ENCODE measurements around the gene DNAJC12.
"Not testable (repeated sequence)": the region's sequence is repeated elsewhere in the genome, so short reads cannot be mapped to it uniquely, and the experiment has no call there.

Gene DNAJC12

DNA sequence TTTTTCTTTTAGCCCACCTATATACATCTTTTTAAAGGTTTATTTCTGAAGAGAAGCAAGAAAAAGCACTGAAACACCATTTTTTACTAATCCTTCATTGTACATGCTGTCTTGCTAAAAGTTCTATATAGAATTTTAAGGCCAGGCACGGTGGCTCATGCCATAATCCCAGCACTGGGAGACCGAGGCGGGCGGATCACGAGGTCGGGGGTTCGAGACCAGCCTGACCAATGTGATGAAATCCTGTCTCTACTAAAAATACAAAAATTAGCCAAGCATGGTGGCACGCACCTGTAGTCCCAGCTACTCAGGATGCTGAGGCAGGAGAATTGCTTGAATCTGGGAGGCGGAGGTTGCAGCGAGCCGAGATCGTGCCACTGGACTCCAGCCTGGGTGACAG lies 1.5 kb upstream of the DNAJC12 start:
- DNase-seq = not testable (repeated sequence)

DNA sequence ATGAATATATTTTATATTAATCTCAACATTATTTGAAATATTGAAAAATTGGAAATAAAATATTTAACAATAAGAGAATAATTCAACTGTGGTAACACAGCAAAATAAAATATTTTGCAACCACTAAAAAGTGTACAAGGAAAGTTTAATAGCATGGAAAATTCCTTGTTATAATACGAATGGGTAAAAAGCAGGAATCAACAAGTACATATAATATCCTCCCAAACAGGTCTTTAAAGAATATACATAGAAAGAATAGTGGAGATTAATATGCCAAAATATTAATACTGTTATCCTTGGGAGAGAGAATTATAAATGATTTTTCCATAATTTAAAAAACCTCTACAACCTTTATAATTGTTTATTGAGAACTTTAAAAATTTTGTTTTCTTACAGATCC lies 1.0 kb downstream of the DNAJC12 start:
- DNase-seq = peak; percentile 40

- DNase-seq = peak; percentile 60
Observed at GRCh38 chr10:67836488-67836887, 1.5 kb downstream of the DNAJC12 start.

- peak; percentile 74 for DNase-seq
Observed at GRCh38 chr10:67835541-67836394, 2.2 kb downstream of the DNAJC12 start.

- no peak for DNase-seq
Observed at GRCh38 chr10:67834375-67834774, 3.6 kb downstream of the DNAJC12 start.

DNA sequence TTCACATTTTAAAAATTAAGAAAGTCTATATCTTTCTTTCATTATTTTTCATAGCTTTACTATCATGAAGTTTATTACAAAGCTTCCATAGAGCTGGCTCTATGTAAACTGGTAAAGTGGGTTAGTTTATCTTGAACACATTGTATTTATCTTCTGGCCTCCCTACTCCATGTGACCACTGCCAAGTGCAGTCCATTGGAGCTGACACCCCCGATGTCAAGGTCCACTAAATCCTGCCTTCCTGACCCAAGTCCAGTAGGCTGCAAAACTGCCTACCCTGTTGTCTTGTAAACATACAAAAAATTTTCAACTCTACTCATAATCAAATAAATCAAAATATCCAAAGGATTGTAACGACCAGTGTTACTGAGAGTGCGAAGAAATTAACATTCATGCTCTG lies 10.2 kb downstream of the DNAJC12 start:
- DNase-seq = no peak

GRCh38 chr10:67819768-67820204 lies 18.2 kb downstream of the DNAJC12 start:
- peak; percentile 98 for DNase-seq

DNA sequence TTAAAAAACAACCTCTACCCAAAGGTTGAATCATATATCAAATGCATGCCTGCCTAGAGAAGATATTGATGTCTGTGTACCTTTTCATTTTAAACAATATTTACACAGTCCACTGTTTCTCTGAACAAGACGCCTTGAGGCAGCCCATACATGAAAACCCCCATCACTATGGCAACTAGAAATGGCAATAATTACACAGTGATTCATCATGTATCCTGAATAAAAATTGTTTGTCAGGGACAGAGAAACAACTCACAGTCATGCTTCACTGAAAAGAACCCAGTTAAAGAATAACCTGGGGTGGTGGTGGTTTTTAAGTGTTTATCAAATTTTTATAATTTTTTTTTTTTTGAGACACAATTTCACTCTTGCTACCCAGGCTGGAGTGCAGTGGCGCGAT lies 19.7 kb downstream of the DNAJC12 start:
- DNase-seq = peak; percentile 99

DNA sequence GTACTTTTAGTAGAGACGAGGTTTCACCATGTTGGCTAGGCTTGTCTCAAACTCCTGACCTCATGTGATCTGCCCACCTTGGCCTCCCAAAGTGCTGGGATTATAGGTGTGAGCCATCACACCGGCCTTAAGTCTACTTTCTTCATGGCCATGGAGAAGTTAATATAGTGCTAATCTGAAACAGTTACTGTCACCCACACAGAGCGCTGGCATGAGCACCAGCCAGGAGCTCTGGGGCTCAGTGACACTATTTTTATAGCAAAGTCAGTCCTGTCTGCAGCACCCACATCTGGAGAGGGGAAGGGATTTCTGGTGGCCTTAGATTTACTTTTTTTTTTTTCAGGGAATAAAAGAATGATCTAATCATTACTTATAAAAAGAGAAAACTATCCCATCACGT lies 21.3 kb downstream of the DNAJC12 start:
- DNase-seq = peak; percentile 58

- peak; percentile 94 for DNase-seq
Observed at GRCh38 chr10:67815571-67816059, 22.4 kb downstream of the DNAJC12 start.

- no peak for DNase-seq
Observed at GRCh38 chr10:67812007-67812406, 26.0 kb downstream of the DNAJC12 start.

GRCh38 chr10:67809107-67809506 lies 28.9 kb downstream of the DNAJC12 start:
- no peak for DNase-seq

DNA sequence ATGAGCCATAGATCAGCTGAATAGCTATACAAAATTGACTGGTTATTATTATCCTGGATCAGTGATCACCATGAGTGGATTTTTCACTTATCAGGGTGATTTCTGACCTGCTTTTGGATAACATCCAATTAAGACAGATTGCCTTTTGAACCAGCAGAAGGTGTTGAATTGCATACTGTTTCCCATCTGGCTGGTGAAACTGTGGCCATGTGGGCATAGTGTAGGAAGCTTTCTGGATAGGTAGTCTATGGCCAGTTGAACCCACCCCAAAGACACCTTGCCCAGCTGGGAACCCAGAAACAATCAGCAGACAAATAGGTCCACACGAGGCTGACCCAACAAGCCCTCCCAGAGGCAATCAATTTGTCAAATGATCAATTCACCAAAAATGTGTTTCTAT lies 29.3 kb downstream of the DNAJC12 start:
- DNase-seq = no peak

DNA sequence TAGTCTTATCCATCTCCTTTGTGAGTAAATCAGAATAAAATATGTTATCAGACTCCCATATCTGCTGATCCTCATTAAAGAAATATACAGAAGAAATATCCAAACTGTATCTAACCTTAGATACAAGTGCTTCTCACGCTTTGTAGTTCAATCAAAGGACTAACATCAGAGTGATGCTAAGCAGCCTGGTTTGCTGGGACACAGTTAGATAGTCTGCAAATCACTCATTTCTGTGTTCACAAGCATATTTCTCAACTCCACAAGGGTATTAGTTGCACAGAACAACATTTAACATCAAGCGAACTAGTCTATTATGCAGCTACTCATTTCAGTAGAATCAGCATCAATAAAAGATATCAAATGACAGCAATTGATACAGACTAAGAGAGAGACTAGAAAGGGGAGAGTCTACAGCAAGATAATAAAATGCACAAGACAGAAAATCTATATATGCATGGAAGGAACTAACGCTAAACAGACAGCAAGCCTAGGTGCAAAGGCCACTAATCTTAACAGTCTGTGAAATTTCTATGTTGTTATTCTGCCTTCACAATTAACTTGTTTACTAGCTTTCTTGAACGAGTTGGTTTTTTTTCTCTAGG lies 30.0 kb downstream of the DNAJC12 start:
- DNase-seq = no peak

- peak; percentile 80 for DNase-seq
Observed at GRCh38 chr10:67804395-67804678, 33.7 kb downstream of the DNAJC12 start.

DNA sequence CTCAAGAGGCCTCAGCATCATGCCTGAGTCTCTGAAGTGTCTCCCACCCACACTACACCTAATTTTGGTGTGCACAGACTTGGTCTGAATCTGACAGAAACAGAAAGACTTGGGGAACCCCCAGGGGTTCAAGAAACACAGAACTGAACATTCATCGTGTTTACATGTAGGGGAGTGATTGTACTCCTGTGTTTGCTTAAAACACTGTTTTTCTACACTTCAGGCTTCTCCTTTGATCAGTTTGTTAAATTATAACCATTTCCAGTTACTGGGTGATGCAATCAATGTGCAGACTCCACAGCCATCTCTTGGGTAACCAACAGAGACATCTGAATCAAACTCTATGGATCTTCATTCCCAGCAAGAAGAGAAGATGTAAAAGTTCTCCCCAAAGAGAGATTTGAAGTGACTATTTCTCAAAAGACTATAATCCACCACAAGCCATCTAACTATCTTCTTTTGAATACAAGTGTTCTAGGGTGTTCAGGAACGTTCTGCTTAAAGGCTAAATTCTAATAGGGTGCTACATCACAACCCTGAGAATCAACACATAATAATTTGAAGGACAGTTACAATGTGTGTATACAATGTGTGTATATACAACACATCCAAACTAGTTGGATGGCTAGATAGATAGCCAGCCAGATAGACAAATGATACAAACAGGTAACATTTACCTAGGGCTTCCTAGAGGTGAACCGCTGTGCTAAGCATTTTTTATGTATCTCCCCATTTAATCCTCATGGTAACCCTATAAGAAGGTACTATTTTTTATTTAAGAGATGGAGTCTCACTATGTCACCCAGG lies 34.2 kb downstream of the DNAJC12 start:
- DNase-seq = peak; percentile 81

DNA sequence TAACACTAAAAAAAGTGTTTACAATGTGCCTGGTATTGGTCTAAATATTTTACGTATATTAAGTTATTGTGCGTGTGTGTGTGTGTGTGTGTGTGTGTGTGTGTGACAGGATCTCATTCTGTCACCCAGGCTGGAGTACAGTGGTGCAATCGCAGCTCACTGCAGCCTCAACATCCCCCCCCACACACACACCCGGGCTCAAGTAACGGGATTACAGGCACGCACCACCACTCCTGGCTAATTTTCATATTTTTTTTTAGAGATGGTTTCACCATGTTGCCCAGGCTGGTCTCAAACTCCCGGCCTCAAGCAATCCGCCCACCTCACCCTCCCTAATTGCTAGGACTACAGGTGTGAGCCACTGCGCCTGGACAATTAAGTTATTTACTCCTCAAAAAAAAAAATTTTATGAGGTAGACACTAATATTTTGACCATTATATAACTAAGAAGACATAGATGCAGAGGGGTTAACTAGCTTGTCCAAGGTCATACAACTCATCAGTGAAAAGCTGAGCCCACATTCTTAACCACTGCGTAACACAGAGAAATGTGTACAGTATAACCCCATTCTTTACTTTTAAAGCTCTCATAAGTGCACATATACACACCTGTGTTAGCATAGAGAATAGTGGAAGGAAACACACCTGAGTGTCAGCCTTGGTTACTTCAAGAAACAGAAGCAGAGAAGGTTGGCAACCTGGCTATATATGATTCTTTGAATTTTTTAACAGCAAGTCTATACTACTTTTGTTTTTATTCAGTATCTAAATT lies 35.0 kb downstream of the DNAJC12 start:
- peak; percentile 66 for DNase-seq

DNA sequence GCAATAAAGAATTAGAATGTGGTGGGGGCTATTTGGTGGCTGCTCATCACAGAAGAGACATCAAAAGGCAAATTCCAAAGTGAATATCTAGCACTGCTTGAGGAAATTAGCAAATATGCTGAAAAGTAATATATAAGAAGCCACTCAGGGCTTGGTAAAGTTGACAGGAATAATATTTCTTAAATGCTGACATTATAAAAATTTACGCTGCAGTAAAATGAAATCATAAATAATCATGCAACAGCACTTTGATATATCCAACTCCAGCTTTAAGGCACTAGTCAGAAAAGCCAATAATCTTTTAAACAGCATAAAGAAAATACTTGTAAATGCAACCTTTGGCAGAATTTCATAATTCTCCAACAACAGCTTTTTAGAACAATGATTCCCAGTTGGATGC lies 36.9 kb downstream of the DNAJC12 start:
- no peak for DNase-seq

DNA sequence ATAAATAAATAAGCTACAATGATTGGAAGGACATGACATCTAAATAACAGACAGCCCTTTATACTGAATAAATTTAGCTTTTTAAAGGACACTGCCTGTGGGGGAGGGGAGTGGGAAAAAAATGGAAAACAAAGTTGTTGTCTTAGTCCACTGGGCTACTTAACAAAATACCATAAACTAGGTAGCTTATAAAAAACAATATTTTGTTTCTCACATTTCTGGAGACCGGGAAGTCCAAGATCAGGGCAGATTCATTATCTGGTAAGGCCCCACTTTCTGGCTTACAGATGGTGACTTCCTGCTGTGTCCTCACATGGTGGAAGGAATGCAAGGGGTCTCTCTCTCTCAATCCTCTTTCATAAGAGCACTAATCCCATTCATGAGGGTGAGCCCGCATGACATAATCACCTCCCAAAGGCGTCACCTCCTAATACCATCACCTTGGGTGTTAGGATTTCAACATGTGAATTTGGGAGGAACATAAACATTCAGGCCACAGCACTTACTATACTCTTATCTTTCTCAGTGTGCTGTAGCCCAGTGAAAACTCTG lies 43.0 kb downstream of the DNAJC12 start:
- no peak for DNase-seq

GRCh38 chr10:67794256-67794655 lies 43.7 kb downstream of the DNAJC12 start:
- DNase-seq = no peak

DNA sequence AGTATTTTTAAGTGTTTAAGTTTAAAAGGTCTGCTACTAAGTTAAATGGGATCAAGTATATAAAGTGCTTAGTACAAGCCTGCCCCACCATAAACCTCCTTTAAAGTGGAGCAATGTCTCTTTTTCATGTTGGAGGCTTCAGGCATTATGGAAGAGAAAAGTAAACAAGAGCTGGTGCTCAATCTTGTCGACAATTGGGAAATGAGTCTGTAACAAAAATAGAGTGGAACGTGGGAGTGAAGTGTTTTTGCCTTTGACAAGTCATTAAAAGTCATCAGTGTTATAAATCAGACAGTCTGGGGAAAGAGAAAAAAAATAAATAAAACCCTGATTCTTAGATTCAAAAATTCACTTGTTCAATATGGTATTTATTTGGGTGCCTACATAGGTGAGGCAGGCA lies 44.7 kb downstream of the DNAJC12 start:
- DNase-seq = no peak

DNA sequence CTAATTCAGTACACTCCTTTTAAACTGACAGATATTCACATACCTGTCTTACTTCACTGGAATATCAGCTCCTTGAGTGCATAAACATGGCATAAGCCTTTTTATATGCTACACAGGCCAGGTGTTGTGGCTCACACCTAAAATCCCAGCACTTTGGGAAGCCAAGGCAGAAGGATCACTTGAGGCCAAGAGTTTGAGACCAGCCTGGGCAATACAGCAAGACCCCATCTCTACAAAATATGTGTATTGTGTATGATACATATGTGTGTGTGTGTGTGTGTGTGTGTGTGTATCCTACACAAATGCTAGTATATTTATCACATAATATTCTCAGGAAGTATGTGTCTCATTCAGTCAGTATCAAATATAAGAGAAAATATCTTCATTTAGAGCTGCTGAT lies 45.3 kb downstream of the DNAJC12 start:
- DNase-seq = no peak
